GM23248 (cell line): ENCODE measurements around the gene KDELR3.

Experiments
- EZH2 ChIP-seq: fragments of 200-600 bp; sonication (generic); IDR thresholded peaks from 2 replicates; pipeline ENCODE4 v1.6.1; 2018; ENCODE audit warnings: antibody characterized with exemption, mild to moderate bottlenecking; ENCODE audit not compliant: insufficient read depth, poor library complexity, severe bottlenecking
- EZH2phosphoT487 ChIP-seq: fragments of 200-600 bp; sonication (generic); IDR thresholded peaks from 2 replicates; pipeline ENCODE4 v1.6.1; 2018; ENCODE audit warnings: antibody characterized with exemption, moderate library complexity, mild to moderate bottlenecking, low read depth; ENCODE audit not compliant: insufficient read depth

DNA sequence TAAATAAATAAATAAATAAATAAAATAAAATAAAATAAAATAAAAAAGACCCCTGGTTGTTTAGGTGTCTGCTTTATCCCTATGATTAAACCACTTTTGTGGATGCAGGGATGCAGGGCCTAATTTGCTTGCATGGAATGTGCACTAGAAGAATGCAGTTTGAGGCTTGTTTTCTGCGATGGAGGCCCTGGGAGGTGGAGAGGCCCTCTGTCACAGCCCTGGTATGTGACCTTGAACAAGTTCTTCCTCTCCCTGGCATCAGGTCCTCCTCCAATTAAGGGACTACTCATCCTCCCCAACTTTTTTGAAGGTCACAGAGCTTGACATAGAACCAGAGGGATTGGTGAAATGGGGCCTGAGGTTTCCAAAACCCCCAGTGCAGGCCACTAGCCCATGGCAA is 35.6 kb upstream of the KDELR3 start:
- TF ChIP-seq EZH2 (no peak), EZH2phosphoT487 (no peak)
